Stimulated activated CD4-positive, alpha-beta T cell treated with anti-CD3 and anti-CD28 coated beads, Interleukin-15, amount 100 ng/mL, for 48 hours (primary cell): Measurements from ENCODE around the gene CCDC27.

Experiments used
- DNase-seq, 2 donors: peaks; one replicate each; pipeline ENCODE4 v3.0.0-alpha.2; 2020; ENCODE audit warnings: low read depth in 2 of 2

The CCDC27 gene

GRCh38 chr1:3752400-3752945 lies at the start of gene CCDC27:
TSS of gene CCDC27 (plus strand) at chr1:3752450. CDS start at chr1:3752482, 32 bp downstream.
- DNase-seq: no peak

- no peak for DNase-seq
These were observed 49.7 kb upstream of the CCDC27 start for GRCh38 chr1:3702528-3702927.

GRCh38 chr1:3702990-3703728 lies 49.1 kb upstream of the CCDC27 start:
- DNase-seq: no peak

- DNase-seq: no peak
These were observed 48.4 kb upstream of the CCDC27 start for GRCh38 chr1:3703786-3704371.

- DNase-seq: no peak
These were observed 46.8 kb upstream of the CCDC27 start for GRCh38 chr1:3705341-3705950.

GRCh38 chr1:3706651-3707297 lies 45.5 kb upstream of the CCDC27 start:
- no peak for DNase-seq

GRCh38 chr1:3707298-3707938 lies 44.8 kb upstream of the CCDC27 start:
- DNase-seq: no peak

GRCh38 chr1:3707939-3708328 lies 44.3 kb upstream of the CCDC27 start:
- DNase-seq: no peak

GRCh38 chr1:3708791-3709190 lies 43.5 kb upstream of the CCDC27 start:
- DNase-seq: no peak

GRCh38 chr1:3710251-3710650 lies 42.0 kb upstream of the CCDC27 start:
- DNase-seq: no peak

GRCh38 chr1:3711381-3711779 lies 40.9 kb upstream of the CCDC27 start:
- DNase-seq: no peak

- no peak for DNase-seq
These were observed 40.3 kb upstream of the CCDC27 start for GRCh38 chr1:3711780-3712451.

- DNase-seq: no peak
These were observed 39.4 kb upstream of the CCDC27 start for GRCh38 chr1:3712573-3713535.

- DNase-seq: no peak
These were observed 38.4 kb upstream of the CCDC27 start for GRCh38 chr1:3713840-3714239.

GRCh38 chr1:3714284-3714741 lies 37.9 kb upstream of the CCDC27 start:
- DNase-seq: no peak

- no peak for DNase-seq
These were observed 37.4 kb upstream of the CCDC27 start for GRCh38 chr1:3714814-3715213.

GRCh38 chr1:3716351-3716750 lies 35.9 kb upstream of the CCDC27 start:
- no peak for DNase-seq

- DNase-seq: no peak
These were observed 35.1 kb upstream of the CCDC27 start for GRCh38 chr1:3717041-3717714.
